ENCODE data around the gene LENG8. TPM values are rescaled to one million over a fixed set of nuclear protein-coding genes. Genes with fewer than 3 reads are reported as not detected.
"Not testable (repeated sequence)": the region's sequence is repeated elsewhere in the genome, so short reads cannot be mapped to it uniquely, and the experiment has no call there.

The LENG8 gene
- total RNA-seq, 1 experiment from 2014 or later: 148 TPM

DNA sequence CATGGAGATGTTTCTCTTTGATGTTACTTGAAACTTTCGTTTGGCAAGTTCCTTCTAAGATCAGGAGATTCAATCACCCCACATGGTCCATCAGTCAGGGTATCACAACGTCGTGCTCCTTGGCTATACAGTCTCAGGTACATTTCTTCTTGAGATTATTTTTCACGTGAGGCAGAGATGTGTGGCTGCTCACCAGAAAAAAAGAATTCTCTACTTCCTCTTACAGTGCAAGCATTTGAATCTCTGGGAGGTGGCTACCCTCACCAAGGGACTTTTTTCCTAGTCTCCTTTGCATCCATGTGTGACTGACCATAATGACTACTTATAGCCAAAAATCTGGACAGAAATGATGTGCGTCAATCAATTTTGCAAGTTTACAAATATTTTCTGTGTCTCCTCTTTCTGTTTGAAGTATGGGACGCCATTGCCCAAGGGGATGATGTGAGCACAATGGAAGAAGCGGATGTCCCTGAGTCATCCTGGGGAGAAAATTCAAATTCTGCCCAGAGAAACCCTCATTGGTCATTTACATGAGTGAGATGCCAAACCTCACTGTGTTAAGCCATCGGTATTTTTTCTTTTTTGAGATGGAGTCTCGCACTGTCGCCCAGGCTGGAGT is 45.1 kb downstream of the LENG8 start:
- no peak for DNase-seq
- Histone ChIP-seq H3K4ac (ENCODE audit: low read depth, low read length) (no peak overlapping the region), H3K56ac (ENCODE audit: insufficient read length, low read depth, low read length) (no peak overlapping the region), H2AK5ac (ENCODE audit: insufficient read length, low read length) (no peak overlapping the region), H3K23me2 (ENCODE audit: insufficient read length, low read depth, low read length, poor library complexity, severe bottlenecking) (no peaks in the 10 kb centered on the region), H3K9ac (ENCODE audit: extremely low read depth, insufficient read length, low read length) (no peak overlapping the region), H3K79me2 (ENCODE audit: insufficient read depth, low read length) (no peaks in the 10 kb centered on the region), H3K27ac (ENCODE audit: insufficient read length, low read depth, low read length) (no peak overlapping the region), H3K9me3 (ENCODE audit: control insufficient read depth, low read depth, low read length) (peaks cover 41% of the 10 kb centered on the region), H3K23ac (ENCODE audit: insufficient read length, low read depth, low read length) (no peak overlapping the region), H2BK20ac (ENCODE audit: low read depth, low read length, poor library complexity, severe bottlenecking) (no peak overlapping the region), H3K79me1 (ENCODE audit: insufficient read depth, low read depth, low read length, poor library complexity, severe bottlenecking) (no peaks in the 10 kb centered on the region), H2AFZ (ENCODE audit: low read length) (no peak overlapping the region), H3K27me3 (ENCODE audit: insufficient read depth, low read length) (no peaks in the 10 kb centered on the region), H4K8ac (replicated peaks; ENCODE audit: insufficient read length, low read depth, low read length) (no peak overlapping the region), H3T11ph (ENCODE audit: low read length) (no peak overlapping the region), H3K18ac (ENCODE audit: insufficient read length, low read depth, low read length) (no peak overlapping the region), H3K4me1 (ENCODE audit: insufficient read depth, low read length) (no peaks in the 10 kb centered on the region), H2BK5ac (ENCODE audit: insufficient read length, low read length) (no peak overlapping the region), H3K4me2 (ENCODE audit: insufficient read depth, insufficient read length, low read length) (no peak overlapping the region), H2BK15ac (ENCODE audit: low read depth, low read length) (no peak overlapping the region), H4K5ac (ENCODE audit: insufficient read length, low read depth, low read length) (no peak overlapping the region), H3K14ac (ENCODE audit: insufficient read depth, low read length) (no peak overlapping the region), H2BK12ac (ENCODE audit: insufficient read length, low read depth, low read length) (no peak overlapping the region), H4K20me1 (ENCODE audit: control insufficient read depth, insufficient read depth, insufficient read length) (no peaks in the 10 kb centered on the region), H4K91ac (ENCODE audit: insufficient read length, low read depth, low read length) (no peak overlapping the region), H2BK120ac (ENCODE audit: low read depth, low read length, poor library complexity, severe bottlenecking) (no peak overlapping the region)
- H3K27ac Mint-ChIP-seq: no peak overlapping the region
- peaks cover 87 to 96% of the 10 kb centered on the region in 2 experiments for H3K9me3 Mint-ChIP-seq
- H3K4me3 Mint-ChIP-seq: no peak overlapping the region
- WGBS (ENCODE audit: extremely low coverage, insufficient read length, low lambda C conversion rate): no CpG with 5 or more reads among the region's 10 CpGs
- peaks cover 8 to 10% (median 8%) of the 10 kb centered on the region in 3 experiments; a peak in 6 of 7 replicates for H3K36me3 Mint-ChIP-seq (ENCODE audit: insufficient read depth in 1 of 3, low read depth in 3 of 3)
- H3K4me1 Mint-ChIP-seq: no peaks in the 10 kb centered on the region
- H3K27me3 Mint-ChIP-seq (ENCODE audit: low read depth): peaks cover 3% of the 10 kb centered on the region; the same call in 1 of the 2 replicates
- TF ChIP-seq CTCF (conservative IDR thresholded peaks at IDR 0.05): no peak

DNA sequence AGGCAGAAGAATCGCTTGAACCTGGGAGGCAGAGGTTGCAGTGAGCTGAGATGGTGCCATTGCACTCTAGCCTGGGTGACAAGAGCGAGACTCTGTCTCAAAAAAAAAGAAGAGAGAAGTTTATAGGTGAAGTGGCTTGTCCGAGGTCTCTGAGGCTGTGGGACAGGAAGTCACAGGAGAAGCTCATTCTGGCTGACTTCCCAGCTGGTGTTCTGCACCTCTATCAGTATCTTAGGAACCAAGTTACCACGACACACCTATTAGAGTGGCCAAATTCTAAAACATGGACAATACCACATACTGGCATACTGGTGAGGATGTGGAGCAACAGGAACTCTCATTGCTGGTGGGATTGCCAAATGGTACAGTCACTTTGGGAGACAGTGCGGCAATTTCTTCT is 46.3 kb downstream of the LENG8 start:
- H3K79me1 ChIP-seq (ENCODE audit: insufficient read depth, low read depth, low read length, poor library complexity, severe bottlenecking); H3K18ac ChIP-seq (ENCODE audit: insufficient read length, low read depth, low read length); H4K20me1 ChIP-seq (ENCODE audit: control insufficient read depth, insufficient read depth, insufficient read length); H4K8ac ChIP-seq (replicated peaks; ENCODE audit: insufficient read length, low read depth, low read length); H3K9ac ChIP-seq (ENCODE audit: extremely low read depth, insufficient read length, low read length); H3K4ac ChIP-seq (ENCODE audit: low read depth, low read length); H3K56ac ChIP-seq (ENCODE audit: insufficient read length, low read depth, low read length); H2AK5ac ChIP-seq (ENCODE audit: insufficient read length, low read length); H3K14ac ChIP-seq (ENCODE audit: insufficient read depth, low read length); H3K23ac ChIP-seq (ENCODE audit: insufficient read length, low read depth, low read length); H3K79me2 ChIP-seq (ENCODE audit: insufficient read depth, low read length); H2BK20ac ChIP-seq (ENCODE audit: low read depth, low read length, poor library complexity, severe bottlenecking); H4K5ac ChIP-seq (ENCODE audit: insufficient read length, low read depth, low read length); DNase-seq; H3K27me3 ChIP-seq (ENCODE audit: insufficient read depth, low read length); H3K4me2 ChIP-seq (ENCODE audit: insufficient read depth, insufficient read length, low read length); H4K91ac ChIP-seq (ENCODE audit: insufficient read length, low read depth, low read length); H2BK15ac ChIP-seq (ENCODE audit: low read depth, low read length); H2BK5ac ChIP-seq (ENCODE audit: insufficient read length, low read length); H2AFZ ChIP-seq (ENCODE audit: low read length); H3K23me2 ChIP-seq (ENCODE audit: insufficient read length, low read depth, low read length, poor library complexity, severe bottlenecking); H3T11ph ChIP-seq (ENCODE audit: low read length); H3K27ac ChIP-seq (ENCODE audit: insufficient read length, low read depth, low read length); H2BK12ac ChIP-seq (ENCODE audit: insufficient read length, low read depth, low read length); H3K27ac Mint-ChIP-seq; H3K27me3 Mint-ChIP-seq (ENCODE audit: low read depth); H3K4me3 Mint-ChIP-seq; H2BK120ac ChIP-seq (ENCODE audit: low read depth, low read length, poor library complexity, severe bottlenecking); H3K4me1 Mint-ChIP-seq; H3K4me1 ChIP-seq (ENCODE audit: insufficient read depth, low read length): not testable (repeated sequence)
- no CpG with 5 or more reads among the region's 5 CpGs for WGBS (ENCODE audit: extremely low coverage, insufficient read length, low lambda C conversion rate)
- peaks cover 8 to 14% (median 8%) of the 10 kb centered on the region in 3 experiments; a peak in 6 of 7 replicates for H3K36me3 Mint-ChIP-seq (ENCODE audit: insufficient read depth in 1 of 3, low read depth in 3 of 3)
- H3K9me3 ChIP-seq (ENCODE audit: control insufficient read depth, low read depth, low read length): peaks cover 29% of the 10 kb centered on the region
- peaks cover 85 to 93% of the 10 kb centered on the region in 2 experiments for H3K9me3 Mint-ChIP-seq

Measured in H9 (cell line).